ENCODE results near the gene LPIN2. TPM values are rescaled to one million over a fixed set of nuclear protein-coding genes. Genes with fewer than 3 reads are reported as not detected.

The LPIN2 gene
- total RNA-seq, 1 donor = 48.1 TPM

DNA sequence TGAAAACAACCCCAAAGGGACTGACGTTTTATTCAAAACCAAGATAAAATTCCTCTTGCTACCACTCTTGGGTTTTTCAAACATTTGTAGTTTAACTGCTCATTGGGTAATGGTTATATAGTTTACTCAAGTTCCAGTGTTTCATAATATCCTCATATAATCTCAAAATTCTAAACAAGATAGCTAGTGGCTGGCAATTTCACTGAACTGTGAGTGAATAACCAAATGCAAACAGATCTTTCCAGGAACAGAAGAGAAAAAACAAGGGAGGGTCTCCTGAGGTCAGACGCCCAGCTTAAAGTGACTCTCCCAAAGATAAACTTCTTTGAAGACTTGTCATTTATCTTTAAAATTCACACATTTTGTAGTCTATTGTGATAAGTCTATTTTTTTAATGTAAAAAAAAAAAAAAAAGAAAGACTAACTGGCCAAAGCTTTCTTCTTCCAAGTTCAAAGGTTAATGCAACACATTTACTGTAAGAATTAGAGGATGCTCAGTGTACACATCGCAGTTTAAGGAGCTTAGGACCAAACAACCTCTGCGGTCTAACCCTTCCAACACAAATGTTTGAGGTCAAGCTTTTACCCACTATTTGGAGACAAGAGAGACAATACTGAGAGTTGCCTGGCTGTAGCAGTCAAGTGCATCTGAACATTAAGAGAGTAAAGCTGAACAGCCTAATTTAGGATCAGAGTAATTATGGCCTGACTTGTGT lies 26.6 kb downstream of the LPIN2 start:
- H3K36me3 ChIP-seq (ENCODE audit: insufficient read depth, low read length) = no peaks in the 10 kb centered on the region
- DNase-seq (ENCODE audit: insufficient read length, low spot score, missing footprints) = no peak
- no peaks in the 10 kb centered on the region for H3K9me3 ChIP-seq (ENCODE audit: low read depth, low read length)
- peak overlapping the region; percentile 19 for H3K27ac ChIP-seq (ENCODE audit: low read depth, low read length)
- no peak overlapping the region for H3K4me3 ChIP-seq (ENCODE audit: insufficient read depth, low read length)
- peaks cover 5% of the 10 kb centered on the region for H4K20me1 ChIP-seq (ENCODE audit: insufficient read depth, low read length)
- H3K4me1 ChIP-seq (ENCODE audit: insufficient read depth, low read length) = peaks cover 73% of the 10 kb centered on the region
- H3K4me2 ChIP-seq (ENCODE audit: insufficient read depth, low read length) = no peak overlapping the region
- no peak overlapping the region for H2AFZ ChIP-seq (ENCODE audit: low read length)
- no peaks in the 10 kb centered on the region for H3K27me3 ChIP-seq (ENCODE audit: insufficient read depth, low read length)
- TF ChIP-seq, protein P1, sequence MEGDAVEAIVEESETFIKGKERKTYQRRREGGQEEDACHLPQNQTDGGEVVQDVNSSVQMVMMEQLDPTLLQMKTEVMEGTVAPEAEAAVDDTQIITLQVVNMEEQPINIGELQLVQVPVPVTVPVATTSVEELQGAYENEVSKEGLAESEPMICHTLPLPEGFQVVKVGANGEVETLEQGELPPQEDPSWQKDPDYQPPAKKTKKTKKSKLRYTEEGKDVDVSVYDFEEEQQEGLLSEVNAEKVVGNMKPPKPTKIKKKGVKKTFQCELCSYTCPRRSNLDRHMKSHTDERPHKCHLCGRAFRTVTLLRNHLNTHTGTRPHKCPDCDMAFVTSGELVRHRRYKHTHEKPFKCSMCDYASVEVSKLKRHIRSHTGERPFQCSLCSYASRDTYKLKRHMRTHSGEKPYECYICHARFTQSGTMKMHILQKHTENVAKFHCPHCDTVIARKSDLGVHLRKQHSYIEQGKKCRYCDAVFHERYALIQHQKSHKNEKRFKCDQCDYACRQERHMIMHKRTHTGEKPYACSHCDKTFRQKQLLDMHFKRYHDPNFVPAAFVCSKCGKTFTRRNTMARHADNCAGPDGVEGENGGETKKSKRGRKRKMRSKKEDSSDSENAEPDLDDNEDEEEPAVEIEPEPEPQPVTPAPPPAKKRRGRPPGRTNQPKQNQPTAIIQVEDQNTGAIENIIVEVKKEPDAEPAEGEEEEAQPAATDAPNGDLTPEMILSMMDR (IDR thresholded peaks at IDR 0.05; ENCODE audit: extremely low read depth, low read depth, low read length) = no peak
- peaks cover 93% of the 10 kb centered on the region for H3K79me2 ChIP-seq (ENCODE audit: insufficient read depth, low read length)

GRCh38 chr18:2985628-2986027 lies 27.3 kb downstream of the LPIN2 start:
- H3K79me2 ChIP-seq (ENCODE audit: insufficient read depth, low read length) = peaks cover 93% of the 10 kb centered on the region
- no peaks in the 10 kb centered on the region for H3K27me3 ChIP-seq (ENCODE audit: insufficient read depth, low read length)
- TF ChIP-seq, protein P1 (IDR thresholded peaks at IDR 0.05; ENCODE audit: extremely low read depth, low read depth, low read length) = peak; percentile 48
- H3K27ac ChIP-seq (ENCODE audit: low read depth, low read length) = peak overlapping the region; percentile 19
- no peak overlapping the region for H2AFZ ChIP-seq (ENCODE audit: low read length)
- H3K4me2 ChIP-seq (ENCODE audit: insufficient read depth, low read length) = no peak overlapping the region
- no peak for DNase-seq (ENCODE audit: insufficient read length, low spot score, missing footprints)
- no peaks in the 10 kb centered on the region for H3K9me3 ChIP-seq (ENCODE audit: low read depth, low read length)
- no peak overlapping the region for H3K4me3 ChIP-seq (ENCODE audit: insufficient read depth, low read length)
- H3K36me3 ChIP-seq (ENCODE audit: insufficient read depth, low read length) = no peaks in the 10 kb centered on the region
- peaks cover 5% of the 10 kb centered on the region for H4K20me1 ChIP-seq (ENCODE audit: insufficient read depth, low read length)
- peaks cover 79% of the 10 kb centered on the region for H3K4me1 ChIP-seq (ENCODE audit: insufficient read depth, low read length)

DNA sequence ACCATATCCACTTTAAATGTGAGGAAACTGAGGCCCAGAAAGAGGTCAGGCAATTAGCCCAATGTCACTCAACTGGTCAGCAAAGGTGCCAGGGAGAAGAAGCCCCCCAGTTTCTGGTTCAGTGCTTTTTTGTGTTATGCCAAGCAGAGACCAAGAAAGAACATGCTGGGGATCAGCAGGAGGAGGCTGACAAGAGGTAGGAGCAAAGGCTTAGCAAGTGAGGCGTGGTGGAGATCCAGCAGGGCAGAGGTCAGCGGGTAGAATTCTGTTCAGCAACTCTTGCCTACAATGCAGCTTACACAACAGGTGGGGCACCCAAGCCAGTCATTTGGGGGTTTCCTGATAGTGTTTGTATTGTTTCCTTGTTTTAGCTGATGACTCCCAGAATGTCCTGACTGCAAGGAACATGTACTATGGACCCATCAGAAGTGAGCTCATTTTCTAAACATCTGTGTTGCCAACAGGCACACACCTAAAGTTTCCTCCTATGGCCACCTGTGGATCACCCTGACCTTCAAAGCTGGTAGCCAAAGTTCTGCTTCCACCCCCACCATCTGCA lies 28.2 kb downstream of the LPIN2 start:
- no peak overlapping the region for H3K4me3 ChIP-seq (ENCODE audit: insufficient read depth, low read length)
- no peak overlapping the region for H3K27ac ChIP-seq (ENCODE audit: low read depth, low read length)
- TF ChIP-seq, protein P1 (IDR thresholded peaks at IDR 0.05; ENCODE audit: extremely low read depth, low read depth, low read length) = no peak
- no peaks in the 10 kb centered on the region for H3K27me3 ChIP-seq (ENCODE audit: insufficient read depth, low read length)
- peaks cover 88% of the 10 kb centered on the region for H3K4me1 ChIP-seq (ENCODE audit: insufficient read depth, low read length)
- H2AFZ ChIP-seq (ENCODE audit: low read length) = no peak overlapping the region
- H3K4me2 ChIP-seq (ENCODE audit: insufficient read depth, low read length) = no peak overlapping the region
- no peak for DNase-seq (ENCODE audit: insufficient read length, low spot score, missing footprints)
- peaks cover 8% of the 10 kb centered on the region for H4K20me1 ChIP-seq (ENCODE audit: insufficient read depth, low read length)
- peaks cover 93% of the 10 kb centered on the region for H3K79me2 ChIP-seq (ENCODE audit: insufficient read depth, low read length)
- no peaks in the 10 kb centered on the region for H3K9me3 ChIP-seq (ENCODE audit: low read depth, low read length)
- no peaks in the 10 kb centered on the region for H3K36me3 ChIP-seq (ENCODE audit: insufficient read depth, low read length)

- H3K27me3 ChIP-seq (ENCODE audit: insufficient read depth, low read length) = no peaks in the 10 kb centered on the region
- H3K36me3 ChIP-seq (ENCODE audit: insufficient read depth, low read length) = no peaks in the 10 kb centered on the region
- TF ChIP-seq, protein P1 (IDR thresholded peaks at IDR 0.05; ENCODE audit: extremely low read depth, low read depth, low read length) = no peak
- H3K9me3 ChIP-seq (ENCODE audit: low read depth, low read length) = no peaks in the 10 kb centered on the region
- no peak overlapping the region for H3K4me2 ChIP-seq (ENCODE audit: insufficient read depth, low read length)
- no peak overlapping the region for H3K27ac ChIP-seq (ENCODE audit: low read depth, low read length)
- peaks cover 12% of the 10 kb centered on the region for H4K20me1 ChIP-seq (ENCODE audit: insufficient read depth, low read length)
- peaks cover 91% of the 10 kb centered on the region for H3K4me1 ChIP-seq (ENCODE audit: insufficient read depth, low read length)
- no peak overlapping the region for H3K4me3 ChIP-seq (ENCODE audit: insufficient read depth, low read length)
- no peak for DNase-seq (ENCODE audit: insufficient read length, low spot score, missing footprints)
- no peak overlapping the region for H2AFZ ChIP-seq (ENCODE audit: low read length)
- peaks cover 93% of the 10 kb centered on the region for H3K79me2 ChIP-seq (ENCODE audit: insufficient read depth, low read length)
Measured at GRCh38 chr18:2984091-2984490, 28.9 kb downstream of the LPIN2 start.

Data from osteoblast (primary cell).